SK-N-SH treated with all-trans-retinoic acid at 6 μM for 48 hours (cell line): ENCODE results near the gene MCM7.

Experiments
- ATAC-seq: fragments of 200-7000 bp; cut with Tn5 transposase; 3 replicates; pipeline ENCODE4 v1.9.1; 2020; ENCODE audit warnings: mild to moderate bottlenecking, moderate library complexity
- ARNTL ChIP-seq: fragments of 450-650 bp; formaldehyde crosslinking; IDR thresholded peaks from 2 replicates; pipeline ENCODE4 v1.5.0; 2020; ENCODE audit warnings: low read depth, mild to moderate bottlenecking, moderate library complexity, borderline replicate concordance
- BACH2 ChIP-seq: fragments of 250-450 bp; sonication (Bioruptor Pico); IDR thresholded peaks from 2 replicates; pipeline ENCODE4 v1.9.0; 2021; ENCODE audit warnings: mild to moderate bottlenecking, borderline replicate concordance
- CSDC2 ChIP-seq: fragments of 250-450 bp; sonication (Bioruptor Pico); IDR thresholded peaks from 2 replicates; pipeline ENCODE4 v1.5.0; 2020; ENCODE audit warnings: mild to moderate bottlenecking, moderate library complexity
- CSRNP3 ChIP-seq: fragments of 250-450 bp; sonication (Bioruptor Pico); IDR thresholded peaks from 2 replicates; pipeline ENCODE4 v1.5.1; 2021; ENCODE audit warnings: mild to moderate bottlenecking, moderate library complexity
- ESRRG ChIP-seq: fragments of 250-450 bp; sonication (Bioruptor Pico); IDR thresholded peaks from 2 replicates; pipeline ENCODE4 v1.6.1; 2021; ENCODE audit warnings: mild to moderate bottlenecking
- GLIS3 ChIP-seq: fragments of 250-450 bp; sonication (Bioruptor Pico); IDR thresholded peaks from 2 replicates; pipeline ENCODE4 v1.5.0; 2020; ENCODE audit warnings: mild to moderate bottlenecking, moderate library complexity
- ISL1 ChIP-seq: fragments of 250-450 bp; sonication (Bioruptor Pico); IDR thresholded peaks from 2 replicates; pipeline ENCODE4 v2.1.2; 2022; ENCODE audit warnings: mild to moderate bottlenecking, moderate library complexity
- PATZ1 ChIP-seq: fragments of 250-450 bp; sonication (Bioruptor Pico); IDR thresholded peaks from 2 replicates; pipeline ENCODE4 v1.8.0; 2020; ENCODE audit warnings: mild to moderate bottlenecking, moderate library complexity, borderline replicate concordance
- POU6F1 ChIP-seq: fragments of 250-450 bp; sonication (Bioruptor Pico); IDR thresholded peaks from 2 replicates; pipeline ENCODE4 v1.8.0; 2021; ENCODE audit warnings: low read depth, mild to moderate bottlenecking, moderate library complexity, borderline replicate concordance
- PPARA ChIP-seq: fragments of 250-450 bp; sonication (Bioruptor Pico); IDR thresholded peaks from 2 replicates; pipeline ENCODE4 v1.5.0; 2020; ENCODE audit warnings: mild to moderate bottlenecking, borderline replicate concordance
- TCF4 ChIP-seq: fragments of 250-450 bp; sonication (Bioruptor Pico); IDR thresholded peaks from 2 replicates; pipeline ENCODE4 v1.8.0; 2021; ENCODE audit warnings: mild to moderate bottlenecking, moderate library complexity, borderline replicate concordance
- TOX ChIP-seq: fragments of 250-450 bp; sonication (Bioruptor Pico); IDR thresholded peaks from 2 replicates; pipeline ENCODE4 v1.8.0; 2021; ENCODE audit warnings: mild to moderate bottlenecking, moderate library complexity, borderline replicate concordance
- ZC3H10 ChIP-seq: fragments of 250-450 bp; sonication (Bioruptor Pico); IDR thresholded peaks from 2 replicates; pipeline ENCODE4 v1.5.1; 2021; ENCODE audit warnings: mild to moderate bottlenecking, moderate library complexity
- ZFP3 ChIP-seq: fragments of 250-450 bp; sonication (Bioruptor Pico); IDR thresholded peaks from 2 replicates; pipeline ENCODE4 v1.5.0; 2020; ENCODE audit warnings: mild to moderate bottlenecking, moderate library complexity
- ZFP30 ChIP-seq: fragments of 450-650 bp; formaldehyde crosslinking; IDR thresholded peaks from 2 replicates; pipeline ENCODE4 v1.5.0; 2022; ENCODE audit warnings: mild to moderate bottlenecking, moderate library complexity
- ZNF70 ChIP-seq: fragments of 450-650 bp; formaldehyde crosslinking; IDR thresholded peaks from 2 replicates; pipeline ENCODE4 v1.5.0; 2020; ENCODE audit warnings: mild to moderate bottlenecking, moderate library complexity
- ZNF8 ChIP-seq: fragments of 450-650 bp; formaldehyde crosslinking; IDR thresholded peaks from 2 replicates; pipeline ENCODE4 v1.5.0; 2020; ENCODE audit warnings: mild to moderate bottlenecking, moderate library complexity
- TF ChIP-seq, protein P1 (sequence below): fragments of 250-450 bp; sonication (Bioruptor Pico); IDR thresholded peaks from 2 replicates; pipeline ENCODE4 v1.5.1; 2020; ENCODE audit warnings: low read depth, mild to moderate bottlenecking, moderate library complexity

The MCM7 gene

DNA sequence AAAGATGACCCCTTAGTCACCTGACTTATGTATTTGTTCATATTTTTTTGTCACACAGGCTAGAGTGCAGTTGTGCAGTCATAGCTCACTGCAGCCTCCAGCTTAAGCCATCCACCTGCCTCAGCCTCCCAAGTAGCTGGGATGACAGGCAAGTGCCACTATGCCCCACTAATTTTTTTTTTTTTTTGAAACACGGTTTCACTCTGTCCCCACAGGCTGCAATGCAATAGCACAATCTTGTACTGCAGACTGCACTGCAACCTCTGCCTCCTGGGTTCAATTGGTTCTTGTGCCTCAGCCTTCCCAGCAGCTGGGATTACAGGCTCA, 27.4 kb upstream of the MCM7 start (continued):
- TF ChIP-seq, protein P1, sequence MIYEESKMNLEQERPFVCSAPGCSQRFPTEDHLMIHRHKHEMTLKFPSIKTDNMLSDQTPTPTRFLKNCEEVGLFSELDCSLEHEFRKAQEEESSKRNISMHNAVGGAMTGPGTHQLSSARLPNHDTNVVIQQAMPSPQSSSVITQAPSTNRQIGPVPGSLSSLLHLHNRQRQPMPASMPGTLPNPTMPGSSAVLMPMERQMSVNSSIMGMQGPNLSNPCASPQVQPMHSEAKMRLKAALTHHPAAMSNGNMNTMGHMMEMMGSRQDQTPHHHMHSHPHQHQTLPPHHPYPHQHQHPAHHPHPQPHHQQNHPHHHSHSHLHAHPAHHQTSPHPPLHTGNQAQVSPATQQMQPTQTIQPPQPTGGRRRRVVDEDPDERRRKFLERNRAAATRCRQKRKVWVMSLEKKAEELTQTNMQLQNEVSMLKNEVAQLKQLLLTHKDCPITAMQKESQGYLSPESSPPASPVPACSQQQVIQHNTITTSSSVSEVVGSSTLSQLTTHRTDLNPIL (CRISPR knock-in tag): no peak

- TF ChIP-seq ZNF8 (CRISPR knock-in tag) (no peak), ZFP30 (CRISPR knock-in tag) (no peak), ZC3H10 (CRISPR knock-in tag) (no peak)
- ATAC-seq: peak; percentile 38
Measured at GRCh38 chr7:100127866-100128636, 26.9 kb upstream of the MCM7 start.

GRCh38 chr7:100126931-100127865, 26.0 kb upstream of the MCM7 start, which contains the start of gene MBLAC1:
TSS of gene MBLAC1 (plus strand) at chr7:100126967. CDS start at chr7:100127396, 429 bp downstream.
- peak; percentile 68; the same call in 1 of the 2 replicates for TF ChIP-seq ZNF70 (CRISPR knock-in tag)
- no peak for TF ChIP-seq ZC3H10 (CRISPR knock-in tag)
- peak; percentile 49 for TF ChIP-seq PATZ1 (CRISPR knock-in tag)
- TF ChIP-seq ESRRG (CRISPR knock-in tag): no peak
- TF ChIP-seq ISL1: no peak
- TF ChIP-seq TCF4 (CRISPR knock-in tag): no peak
- TF ChIP-seq ARNTL: no peak
- no peak for TF ChIP-seq CSRNP3 (CRISPR knock-in tag)
- TF ChIP-seq ZNF8 (CRISPR knock-in tag): peak; percentile 52; the same call in 1 of the 2 replicates
- no peak for TF ChIP-seq ZFP3 (CRISPR knock-in tag)
- 0 out of 2 replicates have a peak, but pooled peaks have one; percentile 52 for TF ChIP-seq POU6F1 (CRISPR knock-in tag)
- peak; percentile 60; the same call in 1 of the 2 replicates for TF ChIP-seq ZFP30 (CRISPR knock-in tag)
- TF ChIP-seq, all 23 proteins: peak for 5
- ATAC-seq: peak; percentile 85

DNA sequence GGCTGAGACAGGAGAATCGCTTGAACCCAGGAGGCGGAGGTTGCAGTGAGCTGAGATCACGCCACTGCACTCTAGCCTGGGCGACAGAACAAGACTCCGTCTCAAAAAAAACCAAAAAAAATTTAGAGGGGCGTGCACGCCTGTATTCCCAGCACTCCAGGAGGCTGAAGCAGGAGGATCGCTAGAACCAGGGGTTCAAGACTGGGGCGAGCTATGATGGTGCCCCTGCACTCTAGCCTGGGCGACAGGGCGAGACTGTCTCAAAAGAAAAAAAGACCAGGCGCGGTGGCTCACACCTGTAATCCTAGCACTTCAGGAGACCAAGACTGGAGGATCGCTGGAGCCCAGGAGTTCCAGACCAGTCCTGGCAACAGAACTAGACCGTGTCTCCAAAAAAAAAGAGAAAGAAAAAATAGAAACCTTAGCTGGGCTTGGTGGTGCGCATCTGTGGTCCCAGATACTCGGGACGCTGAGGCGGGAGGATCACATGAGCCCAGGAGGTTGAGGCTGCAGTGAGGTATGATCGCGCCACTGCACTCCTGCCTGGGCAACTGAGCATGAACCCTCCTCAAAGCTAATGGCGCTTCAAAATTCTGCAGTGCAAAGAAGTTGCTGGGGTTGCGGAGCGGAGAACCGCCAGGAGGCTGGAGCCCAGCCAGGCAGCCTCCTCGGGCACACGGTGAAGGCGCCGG, 25.2 kb upstream of the MCM7 start:
- TF ChIP-seq PPARA (CRISPR knock-in tag) (no peak), ZFP3 (CRISPR knock-in tag) (peak; percentile 81; the same call in 1 of the 2 replicates)
- ATAC-seq: peak; percentile 45

- ATAC-seq: no peak
- TF ChIP-seq ARNTL (no peak), PATZ1 (CRISPR knock-in tag) (no peak), BACH2 (CRISPR knock-in tag) (no peak), ZFP3 (CRISPR knock-in tag) (no peak), ZC3H10 (CRISPR knock-in tag) (no peak), ISL1 (no peak), ZNF70 (CRISPR knock-in tag) (no peak), ZNF8 (CRISPR knock-in tag) (no peak), GLIS3 (no peak), POU6F1 (CRISPR knock-in tag) (no peak), ESRRG (CRISPR knock-in tag) (no peak), TOX (CRISPR knock-in tag) (no peak), CSDC2 (no peak)
Measured at GRCh38 chr7:100124301-100125230, 23.4 kb upstream of the MCM7 start.
